Measurements from ENCODE around the gene FMO4. TPM values are rescaled to one million over a fixed set of nuclear protein-coding genes. Genes with fewer than 3 reads are reported as not detected.
"Not testable (repeated sequence)": the region's sequence is repeated elsewhere in the genome, so short reads cannot be mapped to it uniquely, and the experiment has no call there.

FMO4 gene
- total RNA-seq, 1 experiment from 2014 or later, result 0.98 TPM

GRCh38 chr1:171334024-171334640 is 20.1 kb downstream of the FMO4 start:
- DNase-seq (no peak), ATAC-seq (no peak)
- ChIA-PET POLR2A (ENCODE audit: unreplicated experiment) (interaction anchor here (0.6 kb wide), 1 partner anchor 10 kb away, joined by 3 read pairs; no protein-coding TSS in a partner anchor), CTCF (no interaction called here)
- H3F3A ChIP-seq (ENCODE audit: low read length, unreplicated experiment), result no peaks in the 10 kb centered on the region
- 0 out of 2 replicates have a peak, but pooled peaks cover 6% of the 10 kb centered on the region for H3K9me3 ChIP-seq (ENCODE audit: low read length)
- no peaks in the 10 kb centered on the region for H3K9me2 ChIP-seq (replicated peaks; ENCODE audit: low read length)
- H2AFZ ChIP-seq (ENCODE audit: low read length), result no peak overlapping the region
- intact Hi-C loops (cut with micrococcal nuclease), result no loop called here
- H3K9ac ChIP-seq (ENCODE audit: low read length), result no peak overlapping the region
- H3K36me3 ChIP-seq (ENCODE audit: low read depth, low read length), result no peaks in the 10 kb centered on the region
- H3K27ac ChIP-seq (ENCODE audit: low read length), result no peak overlapping the region
- peaks cover 5% of the 10 kb centered on the region for H3K27me3 ChIP-seq (ENCODE audit: low read length)
- no peak overlapping the region for H3K4me3 ChIP-seq (ENCODE audit: low read length)
- H3K4me1 ChIP-seq (ENCODE audit: insufficient read depth, low read length), result no peaks in the 10 kb centered on the region
- no peaks in the 10 kb centered on the region for H3K79me2 ChIP-seq (ENCODE audit: low read length)
- TF ChIP-seq EZH2phosphoT487 (IDR thresholded peaks at IDR 0.05; ENCODE audit: borderline replicate concordance, low read length) (no peak), EZH2 (IDR thresholded peaks at IDR 0.05; ENCODE audit: low read length, unreplicated experiment) (no peak), CTCF (conservative IDR thresholded peaks at IDR 0.05; ENCODE audit: low read depth, low read length) (no peak)
- no peak overlapping the region for H3K4me2 ChIP-seq (ENCODE audit: low read length)
- no peaks in the 10 kb centered on the region for H4K20me1 ChIP-seq (ENCODE audit: low read length)
- no TSS peak for BruUV-seq (replicated peaks)

GRCh38 chr1:171335964-171336363 is 22.0 kb downstream of the FMO4 start:
- no peaks in the 10 kb centered on the region for H3K79me2 ChIP-seq (ENCODE audit: low read length)
- POLR2A ChIA-PET (ENCODE audit: unreplicated experiment), result interaction anchor here (0.7 kb wide), 1 partner anchor 362 kb away, joined by 3 read pairs; no protein-coding TSS in a partner anchor
- BruUV-seq (replicated peaks), result no TSS peak
- no peaks in the 10 kb centered on the region for H3K36me3 ChIP-seq (ENCODE audit: low read depth, low read length)
- no peak overlapping the region for H3K9ac ChIP-seq (ENCODE audit: low read length)
- H3K4me1 ChIP-seq (ENCODE audit: insufficient read depth, low read length), result no peaks in the 10 kb centered on the region
- no peak overlapping the region for H2AFZ ChIP-seq (ENCODE audit: low read length)
- H3F3A ChIP-seq (ENCODE audit: low read length, unreplicated experiment), result no peaks in the 10 kb centered on the region
- TF ChIP-seq EZH2phosphoT487 (IDR thresholded peaks at IDR 0.05; ENCODE audit: borderline replicate concordance, low read length) (no peak), EZH2 (IDR thresholded peaks at IDR 0.05; ENCODE audit: low read length, unreplicated experiment) (no peak), CTCF (conservative IDR thresholded peaks at IDR 0.05; ENCODE audit: low read depth, low read length) (no peak)
- DNase-seq, result no peak
- no peaks in the 10 kb centered on the region for H3K9me3 ChIP-seq (ENCODE audit: low read length)
- intact Hi-C loops (cut with micrococcal nuclease), result no loop called here
- H3K27ac ChIP-seq (ENCODE audit: low read length), result no peak overlapping the region
- H4K20me1 ChIP-seq (ENCODE audit: low read length), result no peaks in the 10 kb centered on the region
- H3K27me3 ChIP-seq (ENCODE audit: low read length), result peaks cover 5% of the 10 kb centered on the region
- CTCF ChIA-PET, result no interaction called here
- no peaks in the 10 kb centered on the region for H3K9me2 ChIP-seq (replicated peaks; ENCODE audit: low read length)
- H3K4me3 ChIP-seq (ENCODE audit: low read length), result no peak overlapping the region
- H3K4me2 ChIP-seq (ENCODE audit: low read length), result no peak overlapping the region
- ATAC-seq, result no peak

- H3K4me3 ChIP-seq (ENCODE audit: low read length); BruUV-seq (replicated peaks); H3K4me1 ChIP-seq (ENCODE audit: insufficient read depth, low read length); DNase-seq; H3K79me2 ChIP-seq (ENCODE audit: low read length); H3K36me3 ChIP-seq (ENCODE audit: low read depth, low read length); H3K9ac ChIP-seq (ENCODE audit: low read length); POLR2A ChIA-PET (ENCODE audit: unreplicated experiment); H4K20me1 ChIP-seq (ENCODE audit: low read length); H3K27me3 ChIP-seq (ENCODE audit: low read length); H3K4me2 ChIP-seq (ENCODE audit: low read length); H3K9me3 ChIP-seq (ENCODE audit: low read length); H3K9me2 ChIP-seq (replicated peaks; ENCODE audit: low read length); CTCF ChIA-PET; H3K27ac ChIP-seq (ENCODE audit: low read length); H3F3A ChIP-seq (ENCODE audit: low read length, unreplicated experiment); intact Hi-C loops (cut with micrococcal nuclease): not testable (repeated sequence)
- H2AFZ ChIP-seq (ENCODE audit: low read length), result peak overlapping the region; percentile 16; the same call in 1 of the 2 replicates
- ATAC-seq, result peak; percentile 48
- peak; percentile 49; the same call in 1 of the 2 replicates for TF ChIP-seq CTCF (conservative IDR thresholded peaks at IDR 0.05; ENCODE audit: low read depth, low read length)
Measured at GRCh38 chr1:171339345-171339744, 25.4 kb downstream of the FMO4 start.
